DOHH2 (cell line): ENCODE data around the gene NOTCH1.

Experiments
- CTCF ChIP-seq: fragments of 200-600 bp; sonication (generic); IDR thresholded peaks from one replicate; pipeline ENCODE4 v1.5.1; 2014; ENCODE audit warnings: antibody characterized with exemption, mild to moderate bottlenecking, low read depth, low read length; ENCODE audit not compliant: poor library complexity, severe bottlenecking
- EZH2phosphoT487 ChIP-seq: fragments of 200-600 bp; sonication (generic); IDR thresholded peaks from 2 replicates; pipeline ENCODE4 v1.6.1; 2017; ENCODE audit warnings: borderline replicate concordance, mild to moderate bottlenecking, antibody characterized with exemption, low read length, moderate library complexity, mixed read lengths

GRCh38 chr9:136592666-136593065, 46.8 kb upstream of the NOTCH1 start:
- TF ChIP-seq CTCF, result no peak
- TF ChIP-seq EZH2phosphoT487, result no peak
